ENCODE results near the gene GRHL3.

GRHL3 gene

GRCh38 chr1:24338447-24338846, 19.3 kb downstream of the GRHL3 start:
- TF ChIP-seq CTCF (IDR thresholded peaks at IDR 0.05): no peak
- H3K9me3 ChIP-seq (ENCODE audit: control insufficient read depth, low read length): no peaks in the 10 kb centered on the region
- no peak overlapping the region for H2AFZ ChIP-seq
- no peaks in the 10 kb centered on the region for H3K36me3 ChIP-seq (ENCODE audit: control insufficient read depth, insufficient read depth, low read length)
- no peak overlapping the region for H3K4me3 ChIP-seq (ENCODE audit: low read depth, low read length)
- H3K4me1 ChIP-seq: no peaks in the 10 kb centered on the region
- no peaks in the 10 kb centered on the region for H3K27me3 ChIP-seq (ENCODE audit: control insufficient read depth, insufficient read depth, low read length)
- no peak overlapping the region for H3K4me2 ChIP-seq (ENCODE audit: low read length)
- H3K9ac ChIP-seq: no peak overlapping the region
- H3K27ac ChIP-seq: no peak overlapping the region
- no peaks in the 10 kb centered on the region for H3K79me2 ChIP-seq

GRCh38 chr1:24339996-24340395, 20.8 kb downstream of the GRHL3 start:
- H3K27me3 ChIP-seq (ENCODE audit: control insufficient read depth, insufficient read depth, low read length): no peaks in the 10 kb centered on the region
- no peak for TF ChIP-seq CTCF (IDR thresholded peaks at IDR 0.05)
- H3K4me2 ChIP-seq (ENCODE audit: low read length): no peak overlapping the region
- H3K9ac ChIP-seq: no peak overlapping the region
- H3K27ac ChIP-seq: no peak overlapping the region
- H2AFZ ChIP-seq: no peak overlapping the region
- H3K9me3 ChIP-seq (ENCODE audit: control insufficient read depth, low read length): no peaks in the 10 kb centered on the region
- H3K4me1 ChIP-seq: no peaks in the 10 kb centered on the region
- no peaks in the 10 kb centered on the region for H3K79me2 ChIP-seq
- no peaks in the 10 kb centered on the region for H3K36me3 ChIP-seq (ENCODE audit: control insufficient read depth, insufficient read depth, low read length)
- H3K4me3 ChIP-seq (ENCODE audit: low read depth, low read length): no peak overlapping the region

GRCh38 chr1:24340770-24341169, 21.6 kb downstream of the GRHL3 start:
- Histone ChIP-seq H3K4me1 (no peaks in the 10 kb centered on the region), H3K4me2 (ENCODE audit: low read length) (no peak overlapping the region), H3K36me3 (ENCODE audit: control insufficient read depth, insufficient read depth, low read length) (no peaks in the 10 kb centered on the region), H3K27me3 (ENCODE audit: control insufficient read depth, insufficient read depth, low read length) (no peaks in the 10 kb centered on the region), H3K9ac (no peak overlapping the region), H3K79me2 (no peaks in the 10 kb centered on the region), H3K9me3 (ENCODE audit: control insufficient read depth, low read length) (no peaks in the 10 kb centered on the region), H2AFZ (no peak overlapping the region), H3K27ac (no peak overlapping the region), H3K4me3 (ENCODE audit: low read depth, low read length) (no peak overlapping the region)
- no peak for TF ChIP-seq CTCF (IDR thresholded peaks at IDR 0.05)

DNA sequence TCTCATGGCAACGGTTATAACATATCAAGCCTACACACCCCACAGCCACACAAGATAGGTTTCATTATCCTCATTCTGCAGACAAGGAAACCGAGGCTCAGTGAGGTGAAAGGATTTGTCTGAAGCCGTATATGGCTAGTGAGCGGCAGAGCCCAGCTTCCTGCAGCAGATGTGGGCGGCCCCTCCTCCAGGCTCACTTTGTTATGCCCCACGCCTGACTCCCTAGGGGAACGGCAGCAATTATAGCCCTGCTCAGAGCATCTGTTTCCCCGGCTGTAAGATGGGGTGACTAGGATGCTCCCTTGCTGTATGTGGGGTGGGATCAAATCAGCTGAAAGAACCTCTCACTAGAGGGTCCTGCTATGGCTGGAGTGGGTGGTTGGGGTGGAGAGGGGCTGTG, 22.1 kb downstream of the GRHL3 start:
- no peaks in the 10 kb centered on the region for H3K36me3 ChIP-seq (ENCODE audit: control insufficient read depth, insufficient read depth, low read length)

More for the DNA sequence above, 22.1 kb downstream of the GRHL3 start:
- Histone ChIP-seq H3K4me3 (ENCODE audit: low read depth, low read length) (no peak overlapping the region), H2AFZ (no peak overlapping the region), H3K27me3 (ENCODE audit: control insufficient read depth, insufficient read depth, low read length) (no peaks in the 10 kb centered on the region), H3K9ac (no peak overlapping the region), H3K4me2 (ENCODE audit: low read length) (no peak overlapping the region), H3K9me3 (ENCODE audit: control insufficient read depth, low read length) (no peaks in the 10 kb centered on the region), H3K79me2 (no peaks in the 10 kb centered on the region), H3K4me1 (no peaks in the 10 kb centered on the region), H3K27ac (no peak overlapping the region)
- no peak for TF ChIP-seq CTCF (IDR thresholded peaks at IDR 0.05)
